GM12873 (cell line): ENCODE results near the gene ERBB4.

Source experiments
- CTCF ChIP-seq: IDR thresholded peaks from 2 replicates; pipeline ENCODE4 v1.5.1; 2012; ENCODE audit warnings: low read depth, mild to moderate bottlenecking, moderate library complexity, low read length, control low read depth; ENCODE audit not compliant: insufficient read depth; ENCODE audit errors: missing control alignments

The ERBB4 gene

GRCh38 chr2:212547716-212548454, 9.3 kb upstream of the ERBB4 start:
- no peak for TF ChIP-seq CTCF

GRCh38 chr2:212546669-212547068, 8.1 kb upstream of the ERBB4 start:
- TF ChIP-seq CTCF: no peak

GRCh38 chr2:212540341-212540740, 1.7 kb upstream of the ERBB4 start:
- no peak for TF ChIP-seq CTCF

GRCh38 chr2:212539072-212539880, 674 bp upstream of the ERBB4 start:
- TF ChIP-seq CTCF: no peak

- TF ChIP-seq CTCF: no peak
These were observed 787 bp downstream of the ERBB4 start for GRCh38 chr2:212537726-212538304.

- TF ChIP-seq CTCF: no peak
These were observed 1.5 kb downstream of the ERBB4 start for GRCh38 chr2:212536817-212537725.
